Hepatocyte (in vitro differentiated cells): ENCODE results near the gene FAM43B. TPM values are rescaled to one million over a fixed set of nuclear protein-coding genes. Genes with fewer than 3 reads are reported as not detected.
A peak's percentile ranks its signal among the peaks of the same experiment; 100 is the strongest.

ENCODE experiments used
- DNase-seq: peaks from one replicate; pipeline ENCODE4 v3.0.0-alpha.2; 2016; ENCODE audit warnings: low spot score
- H2AFZ ChIP-seq: fragments of 200-600 bp; sonication (generic); 2 replicates; pipeline ENCODE4 v1.6.0; 2016; ENCODE audit warnings: antibody characterized with exemption, mild to moderate bottlenecking
- H3K27ac ChIP-seq: fragments of 200-600 bp; sonication (generic); 2 replicates; pipeline ENCODE4 v1.5.1; 2016; ENCODE audit warnings: mild to moderate bottlenecking
- H3K27me3 ChIP-seq: fragments of 200-600 bp; sonication (generic); 2 replicates; pipeline ENCODE4 v1.6.1; 2016
- H3K36me3 ChIP-seq: fragments of 200-600 bp; sonication (generic); replicated peaks from 2 replicates; pipeline ENCODE4 v1.5.1; 2016; ENCODE audit warnings: low read depth; ENCODE audit not compliant: insufficient read depth
- H3K4me1 ChIP-seq: fragments of 200-600 bp; sonication (generic); 2 replicates; pipeline ENCODE4 v1.5.1; 2016; ENCODE audit warnings: mild to moderate bottlenecking, moderate library complexity; ENCODE audit not compliant: insufficient read depth
- H3K4me2 ChIP-seq: fragments of 200-600 bp; sonication (generic); 2 replicates; pipeline ENCODE4 v1.6.0; 2016
- H3K4me3 ChIP-seq: fragments of 200-600 bp; sonication (generic); 2 replicates; pipeline ENCODE4 v1.5.1; 2016; ENCODE audit warnings: mild to moderate bottlenecking
- H3K79me2 ChIP-seq: fragments of 200-600 bp; sonication (generic); 2 replicates; pipeline ENCODE4 v1.6.0; 2017; ENCODE audit warnings: mild to moderate bottlenecking
- H3K9me2 ChIP-seq: fragments of 200-600 bp; sonication (generic); replicated peaks from 2 replicates; pipeline ENCODE4 v1.6.0; 2017; ENCODE audit warnings: mild to moderate bottlenecking; ENCODE audit not compliant: insufficient read depth
- H3K9me3 ChIP-seq: fragments of 200-600 bp; sonication (generic); 2 replicates; pipeline ENCODE4 v1.5.1; 2016; ENCODE audit warnings: low read depth, mild to moderate bottlenecking
- H4K20me1 ChIP-seq: fragments of 200-600 bp; sonication (generic); 2 replicates; pipeline ENCODE4 v1.6.0; 2016; ENCODE audit warnings: mild to moderate bottlenecking; ENCODE audit not compliant: insufficient read depth, poor library complexity, severe bottlenecking
- CTCF ChIP-seq: fragments of 200-600 bp; sonication (generic); IDR thresholded peaks from 2 replicates; pipeline ENCODE4 v1.5.1; 2016; ENCODE audit warnings: antibody characterized with exemption, mild to moderate bottlenecking; ENCODE audit not compliant: poor library complexity
- EZH2 ChIP-seq: fragments of 200-600 bp; sonication (generic); IDR thresholded peaks from 2 replicates; pipeline ENCODE4 v1.6.1; 2016; ENCODE audit warnings: antibody characterized with exemption, mild to moderate bottlenecking, borderline replicate concordance
- EZH2phosphoT487 ChIP-seq: fragments of 200-600 bp; sonication (generic); IDR thresholded peaks from one replicate; pipeline ENCODE4 v1.6.1; 2018; ENCODE audit warnings: antibody characterized with exemption, mild to moderate bottlenecking, low read depth, moderate library complexity; ENCODE audit not compliant: unreplicated experiment, severe bottlenecking
- WGBS: methylation state at CpG from one replicate; pipeline ENCODE4 v1.1.6; 2016; ENCODE audit warnings: low lambda C conversion rate; ENCODE audit errors: missing lambda C conversion rate; 5-methylcytosine and 5-hydroxymethylcytosine counted together
- polyA plus RNA-seq: library from polyadenylated mRNA; unstranded; fragments of >200 nt; fragmentation: Nextera tagmentation; extraction: Ambion mirVana; gene quantifications from 2 replicates; pipeline ENCODE4 v1.2.1, GENCODE V29; 2016
- total RNA-seq: library from RNA; depleted of rRNA; stranded (reverse); fragments of >200 nt; gene quantifications from 2 replicates; pipeline ENCODE4 v1.2.3, GENCODE V29; 2014

Gene FAM43B
- total and polyA plus RNA-seq, 2 experiments from 2014 or later: 0.10 to 0.81 TPM

DNA sequence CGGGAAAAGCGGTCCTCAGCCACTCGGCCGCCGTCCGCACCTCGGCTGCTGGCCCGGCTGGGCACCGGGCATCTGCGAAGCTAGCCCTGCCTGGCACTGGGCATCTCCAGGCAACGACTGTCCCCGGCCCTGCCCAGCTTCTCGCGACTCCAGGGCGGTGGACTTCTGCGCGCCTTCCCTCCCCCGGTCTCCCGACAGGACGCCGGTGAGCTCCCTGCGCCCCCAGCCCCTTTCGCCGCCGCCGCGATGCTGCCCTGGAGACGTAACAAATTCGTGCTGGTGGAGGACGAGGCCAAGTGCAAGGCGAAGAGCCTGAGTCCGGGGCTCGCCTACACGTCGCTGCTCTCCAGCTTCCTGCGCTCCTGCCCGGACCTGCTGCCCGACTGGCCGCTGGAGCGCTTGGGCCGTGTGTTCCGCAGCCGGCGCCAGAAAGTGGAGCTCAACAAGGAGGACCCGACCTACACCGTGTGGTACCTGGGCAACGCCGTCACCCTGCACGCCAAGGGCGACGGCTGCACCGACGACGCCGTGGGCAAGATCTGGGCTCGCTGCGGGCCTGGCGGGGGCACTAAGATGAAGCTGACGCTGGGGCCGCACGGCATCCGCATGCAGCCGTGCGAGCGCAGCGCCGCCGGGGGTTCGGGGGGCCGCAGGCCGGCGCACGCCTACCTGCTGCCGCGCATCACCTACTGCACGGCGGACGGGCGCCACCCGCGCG is 514 bp downstream of the FAM43B start:
- Histone ChIP-seq H3K4me1 (peaks cover 16% of the 10 kb centered on the region), H3K27me3 (peaks cover 73% of the 10 kb centered on the region), H3K36me3 (no peaks in the 10 kb centered on the region), H3K27ac (no peak overlapping the region), H4K20me1 (no peaks in the 10 kb centered on the region), H3K79me2 (no peaks in the 10 kb centered on the region), H3K4me2 (peak overlapping the region; percentile 94), H3K4me3 (peak overlapping the region; percentile 36), H2AFZ (peak overlapping the region; percentile 57), H3K9me3 (no peaks in the 10 kb centered on the region), H3K9me2 (no peaks in the 10 kb centered on the region)
- peak; percentile 16 for DNase-seq
- TF ChIP-seq CTCF (no peak), EZH2 (peak; percentile 78), EZH2phosphoT487 (no peak)
- 2% methylated on average over 71 of the region's 82 CpGs for WGBS

DNA sequence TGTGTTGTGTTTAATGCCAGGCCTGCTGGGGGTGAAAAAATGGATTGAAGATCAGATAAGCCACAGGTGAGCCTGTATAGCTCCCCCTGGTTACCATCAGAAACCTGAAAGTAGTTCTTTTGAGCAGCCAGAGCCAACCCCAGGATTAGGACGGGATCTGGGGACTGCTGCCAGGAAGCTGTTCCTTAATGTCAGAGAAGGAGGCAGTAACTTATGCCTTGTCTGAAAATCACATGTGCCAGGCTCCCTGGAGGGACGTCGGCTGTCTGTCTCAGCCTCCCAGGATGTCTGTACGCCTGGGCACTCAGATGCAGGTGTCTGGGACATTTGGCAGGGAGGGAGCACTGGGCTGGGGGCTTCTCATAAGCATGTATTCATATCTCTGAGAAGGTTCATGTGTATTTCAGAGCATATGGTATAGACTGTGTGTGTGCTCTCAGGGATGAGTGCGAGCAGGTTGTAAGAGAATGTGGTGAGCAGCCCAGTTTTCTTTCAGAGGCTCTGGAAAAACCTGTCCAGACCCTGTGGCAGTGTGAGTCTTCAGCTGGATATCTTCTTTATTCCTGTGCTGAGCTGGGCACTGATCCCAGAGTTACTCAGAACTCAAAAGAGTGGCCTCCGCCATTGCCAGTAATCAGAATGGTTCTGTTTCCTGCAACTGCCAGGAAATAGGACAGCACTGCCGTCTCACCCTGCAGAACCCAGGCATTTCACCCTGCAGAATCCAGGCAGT is 2.8 kb downstream of the FAM43B start:
- no peak overlapping the region for H3K4me3 ChIP-seq
- peaks cover 16% of the 10 kb centered on the region for H3K4me1 ChIP-seq
- H4K20me1 ChIP-seq: no peaks in the 10 kb centered on the region
- DNase-seq: no peak
- TF ChIP-seq EZH2 (no peak), EZH2phosphoT487 (no peak), CTCF (no peak)
- no peak overlapping the region for H2AFZ ChIP-seq
- H3K36me3 ChIP-seq: no peaks in the 10 kb centered on the region
- H3K27ac ChIP-seq: no peak overlapping the region
- no peaks in the 10 kb centered on the region for H3K9me2 ChIP-seq
- 71% methylated on average over 7 of the region's 7 CpGs for WGBS
- no peak overlapping the region for H3K4me2 ChIP-seq
- no peaks in the 10 kb centered on the region for H3K9me3 ChIP-seq
- no peaks in the 10 kb centered on the region for H3K79me2 ChIP-seq
- peaks cover 67% of the 10 kb centered on the region for H3K27me3 ChIP-seq

DNA sequence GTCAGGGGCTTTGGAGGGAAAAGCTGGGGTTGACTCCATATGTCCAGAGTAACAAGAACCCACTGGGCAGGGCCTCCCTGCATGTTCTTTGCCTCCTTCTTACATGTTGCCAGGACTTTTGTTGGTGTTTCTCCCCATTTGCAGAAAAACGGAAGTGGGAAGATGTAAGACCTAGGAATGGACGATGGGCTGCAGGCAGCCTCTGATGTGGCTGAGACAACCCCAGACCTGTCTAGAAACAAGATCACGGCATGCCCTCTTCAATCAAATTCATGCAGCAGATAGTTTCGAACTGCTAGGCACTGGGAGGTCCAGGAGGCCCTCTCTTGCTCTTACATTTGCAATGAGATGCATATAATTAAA is 3.4 kb downstream of the FAM43B start:
- Histone ChIP-seq H3K9me2 (no peaks in the 10 kb centered on the region), H3K4me1 (peaks cover 16% of the 10 kb centered on the region), H3K36me3 (no peaks in the 10 kb centered on the region), H3K4me2 (no peak overlapping the region), H2AFZ (no peak overlapping the region), H3K27ac (no peak overlapping the region), H3K4me3 (no peak overlapping the region), H4K20me1 (no peaks in the 10 kb centered on the region), H3K9me3 (no peaks in the 10 kb centered on the region), H3K27me3 (peaks cover 68% of the 10 kb centered on the region), H3K79me2 (no peaks in the 10 kb centered on the region)
- no peak for DNase-seq
- 84% methylated on average over 4 of the region's 4 CpGs for WGBS
- no peak for TF ChIP-seq EZH2phosphoT487
- no peak for TF ChIP-seq EZH2
- TF ChIP-seq CTCF: no peak
